Right lobe of liver (tissue), 6 donors: ENCODE results near the gene MRC2. TPM values are rescaled to one million over a fixed set of nuclear protein-coding genes. Genes with fewer than 3 reads are reported as not detected.
A peak's percentile ranks its signal among the peaks of the same experiment; 100 is the strongest.

Experiments
- ATAC-seq, 4 donors: fragments of 200-7000 bp; cut with Tn5 transposase; one replicate each; pipeline ENCODE4 v1.9.1; 2020; ENCODE audit warnings: mild to moderate bottlenecking in 4 of 4, moderate library complexity in 4 of 4
- DNase-seq, 3 donors: peaks; one replicate each; pipeline ENCODE4 v3.0.0-alpha.2; 2020
- H3K27ac ChIP-seq, 3 donors: fragments of 200-600 bp; one replicate each; pipeline ENCODE4 v1.8.0; 2022
- H3K27me3 ChIP-seq, 2 donors: fragments of 200-600 bp; one replicate each; pipeline ENCODE4 v1.8.0; 2022
- H3K36me3 ChIP-seq, 4 donors: fragments of 200-600 bp; sonication (generic) in 1 of 4; one replicate each; pipeline versions ENCODE4 v1.5.1 to v1.8.0; 2017 to 2022; ENCODE audit warnings: control low read depth in 1 of 4
- H3K4me1 ChIP-seq, 4 donors: fragments of 200-600 bp; sonication (generic) in 1 of 4; one replicate each; pipeline versions ENCODE4 v1.5.1 to v1.8.0; 2017 to 2022; ENCODE audit warnings: control low read depth in 1 of 4
- H3K4me3 ChIP-seq, 3 donors: fragments of 200-600 bp; one replicate each; pipeline ENCODE4 v1.8.0; 2022
- H3K9me3 ChIP-seq, 4 donors: fragments of 200-600 bp; sonication (generic) in 1 of 4; one replicate each; pipeline versions ENCODE4 v1.5.1 to v1.8.0; 2017 to 2022; ENCODE audit warnings: control low read depth in 1 of 4
- CTCF ChIP-seq, 4 donors: fragments of 200-600 bp in 3 of 4; fragments of 450-650 bp in 1 of 4; IDR thresholded peaks; one replicate each; pipeline versions ENCODE4 v1.5.1 to v1.8.0; 2016 to 2022; ENCODE audit warnings: antibody characterized with exemption in 4 of 4, mild to moderate bottlenecking in 2 of 4
- POLR2A ChIP-seq: fragments of 450-650 bp; IDR thresholded peaks from one replicate; pipeline ENCODE4 v1.6.1; 2017; ENCODE audit warnings: antibody characterized with exemption, mild to moderate bottlenecking
- WGBS: methylation state at CpG from one replicate; pipeline ENCODE4 v1.1.6; 2018; ENCODE audit warnings: low coverage, low lambda C conversion rate; ENCODE audit not compliant: insufficient coverage; ENCODE audit errors: missing lambda C conversion rate; 5-methylcytosine and 5-hydroxymethylcytosine counted together
- intact Hi-C, 2 donors: fragments of 100-400 bp; cut with DNase I; formaldehyde crosslinking; loops; one replicate each; pipeline versions ENCODE4 v1.11.2 to v1.14.1; 2022
- total RNA-seq, 6 experiments: library from RNA; depleted of rRNA in 2 of 6; stranded (reverse); fragments of >200 nt in 2 of 6; fragmentation: NEBNext Ultra II Directional in 3 of 6; extraction: Animal tissue kit (Norgen Biotek cat#: 25700) in 3 of 6; gene quantifications; one replicate each; pipeline versions ENCODE4 v1.1.0 to v1.2.4, GENCODE V29; 2016 to 2023
- donor health status: DM: no; HTN: yes; CAD: no.
- donor health status: DM: no; HTN: no; CAD: no.
- donor health status: DM: no; HTN: no; CAD: no.
- donor health status: DM: no; HTN: yes; CAD: no.
- donor health status: DM: no; HTN: yes; CAD: no.

Gene MRC2
- total RNA-seq, 6 experiments from 2014 or later, result 1.7 to 7.4 (median 3.8) TPM

GRCh38 chr17:62649570-62649969, 22.1 kb downstream of the MRC2 start:
- DNase-seq, result peak in 1 of 3 donors; percentile 5
- no peaks in the 10 kb centered on the region for H3K27me3 ChIP-seq
- TF ChIP-seq CTCF (IDR thresholded peaks at IDR 0.05) (no peak), POLR2A (no peak)
- H3K27ac ChIP-seq, result no peak overlapping the region
- 94% methylated on average over 3 of the region's 7 CpGs for WGBS
- H3K4me1 ChIP-seq, result peaks cover 0 to 4% (median 0%) of the 10 kb centered on the region in 4 donors
- ATAC-seq, result no peak
- no peak overlapping the region for H3K4me3 ChIP-seq
- intact Hi-C loops, result no loop called here
- H3K9me3 ChIP-seq, result no peaks in the 10 kb centered on the region
- H3K36me3 ChIP-seq, result no peaks in the 10 kb centered on the region

- intact Hi-C loops, result no loop called here
- no peak overlapping the region for H3K4me3 ChIP-seq
- ATAC-seq, result no peak
- peaks cover 0 to 4% (median 0%) of the 10 kb centered on the region in 4 donors for H3K4me1 ChIP-seq
- no peaks in the 10 kb centered on the region for H3K36me3 ChIP-seq
- H3K27me3 ChIP-seq, result no peaks in the 10 kb centered on the region
- H3K9me3 ChIP-seq, result no peaks in the 10 kb centered on the region
- TF ChIP-seq CTCF (IDR thresholded peaks at IDR 0.05) (no peak), POLR2A (no peak)
- H3K27ac ChIP-seq, result no peak overlapping the region
- peak in 1 of 3 donors; percentile 24 for DNase-seq
- 93% methylated on average over 6 of the region's 6 CpGs for WGBS
Measured at GRCh38 chr17:62650587-62650986, 23.1 kb downstream of the MRC2 start.

GRCh38 chr17:62652251-62653001, 25.0 kb downstream of the MRC2 start:
- 6% methylated on average over 19 of the region's 57 CpGs for WGBS
- ATAC-seq (peak; percentile 75 to 86 (median 85)), DNase-seq (peak; percentile 83 to 90 (median 86))
- intact Hi-C loops, result no loop called here
- TF ChIP-seq POLR2A (peak; percentile 75), CTCF (IDR thresholded peaks at IDR 0.05) (no peak)
- H3K9me3 ChIP-seq, result no peaks in the 10 kb centered on the region
- peaks cover 0 to 4% (median 0%) of the 10 kb centered on the region in 4 donors for H3K4me1 ChIP-seq
- H3K4me3 ChIP-seq, result peak overlapping the region; percentile 43 to 56 (median 51)
- H3K27me3 ChIP-seq, result no peaks in the 10 kb centered on the region
- peak overlapping the region; percentile 5 to 36 (median 14) for H3K27ac ChIP-seq
- no peaks in the 10 kb centered on the region for H3K36me3 ChIP-seq

DNA sequence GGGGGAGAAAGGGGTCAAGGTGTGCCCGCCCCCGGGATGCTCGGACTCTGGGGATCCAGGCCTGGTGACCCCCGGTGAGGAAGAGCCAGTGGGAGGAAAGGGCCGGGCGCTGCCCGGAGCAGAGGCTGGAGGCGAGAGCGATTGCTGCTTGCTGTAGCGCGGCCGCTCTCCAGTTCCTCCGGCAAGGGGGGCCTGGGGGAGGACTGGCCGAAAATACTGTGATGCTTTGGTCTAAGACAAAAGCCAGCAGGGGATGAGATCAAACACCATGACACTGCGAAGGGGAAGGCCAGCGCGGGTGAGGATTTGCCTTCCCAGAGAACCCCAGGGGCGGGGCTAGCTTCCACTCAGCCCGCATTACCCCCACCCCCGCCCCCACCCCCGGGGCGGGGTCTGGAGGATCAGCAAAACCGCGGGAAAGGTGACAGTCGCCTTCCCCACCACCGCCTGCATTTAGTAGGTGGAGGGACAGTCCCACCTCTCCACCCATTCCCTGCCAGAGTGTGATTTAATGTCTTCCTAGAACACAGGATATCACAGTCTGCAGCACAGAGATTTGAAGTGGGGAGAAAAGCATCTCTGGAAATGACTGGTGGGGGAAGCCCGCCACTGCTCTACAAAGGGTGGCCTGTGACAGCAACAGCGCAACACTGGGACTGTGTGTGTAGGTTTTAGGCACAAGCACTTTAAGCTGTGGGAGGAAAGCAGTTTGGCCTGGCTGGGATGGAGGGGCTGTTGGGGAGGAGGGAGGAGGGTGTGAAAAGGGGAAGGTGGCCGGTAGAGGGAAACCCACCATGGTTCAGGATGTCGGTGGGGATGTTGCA, 25.7 kb downstream of the MRC2 start:
- intact Hi-C loops, result no loop called here
- peak overlapping the region in 2 of 3 donors; percentile 5 to 36 for H3K27ac ChIP-seq
- TF ChIP-seq CTCF (IDR thresholded peaks at IDR 0.05) (no peak), POLR2A (peak; percentile 30)

More for the DNA sequence above, 25.7 kb downstream of the MRC2 start:
- H3K9me3 ChIP-seq, result no peaks in the 10 kb centered on the region
- H3K27me3 ChIP-seq, result no peaks in the 10 kb centered on the region
- H3K36me3 ChIP-seq, result no peaks in the 10 kb centered on the region
- WGBS, result 5% methylated on average over 19 of the region's 30 CpGs
- ATAC-seq (peak; percentile 64 to 82 (median 78)), DNase-seq (peak; percentile 72 to 80 (median 78))
- H3K4me3 ChIP-seq, result peak overlapping the region; percentile 43 to 56 (median 51)
- peaks cover 0 to 4% (median 0%) of the 10 kb centered on the region in 4 donors for H3K4me1 ChIP-seq
